GM23338 (cell line): ENCODE data around the gene PPM1F.

Experiments used
- CTCF ChIP-seq, 2 experiments: fragments of 200-600 bp in 1 of 2; sonication (generic) in 1 of 2; conservative IDR thresholded peaks; 2 replicates each; pipeline versions ENCODE4 v1.5.1 to v1.6.1; 2016 to 2017; ENCODE audit warnings: antibody characterized with exemption in 2 of 2, low read depth in 2 of 2, mild to moderate bottlenecking in 2 of 2, moderate library complexity in 1 of 2
- EZH2 ChIP-seq: fragments of 200-600 bp; sonication (generic); IDR thresholded peaks from one replicate; pipeline ENCODE4 v1.8.0; 2017; ENCODE audit warnings: antibody characterized with exemption, mild to moderate bottlenecking, low read depth; ENCODE audit not compliant: unreplicated experiment
- EZH2phosphoT487 ChIP-seq: fragments of 200-600 bp; sonication (generic); IDR thresholded peaks from one replicate; pipeline ENCODE4 v1.8.1; 2018; ENCODE audit warnings: antibody characterized with exemption; ENCODE audit not compliant: unreplicated experiment
- JUNB ChIP-seq: IDR thresholded peaks from one replicate; pipeline ENCODE4 v1.6.1; 2016; ENCODE audit warnings: antibody characterized with exemption; ENCODE audit not compliant: unreplicated experiment
- POLR2AphosphoS5 ChIP-seq: IDR thresholded peaks from 2 replicates; pipeline ENCODE4 v1.6.1; 2016; ENCODE audit warnings: antibody characterized with exemption, low read depth
- TF ChIP-seq, protein P1 (sequence below): IDR thresholded peaks from one replicate; pipeline ENCODE4 v1.6.1; 2018; ENCODE audit warnings: antibody characterized with exemption; ENCODE audit not compliant: unreplicated experiment

DNA sequence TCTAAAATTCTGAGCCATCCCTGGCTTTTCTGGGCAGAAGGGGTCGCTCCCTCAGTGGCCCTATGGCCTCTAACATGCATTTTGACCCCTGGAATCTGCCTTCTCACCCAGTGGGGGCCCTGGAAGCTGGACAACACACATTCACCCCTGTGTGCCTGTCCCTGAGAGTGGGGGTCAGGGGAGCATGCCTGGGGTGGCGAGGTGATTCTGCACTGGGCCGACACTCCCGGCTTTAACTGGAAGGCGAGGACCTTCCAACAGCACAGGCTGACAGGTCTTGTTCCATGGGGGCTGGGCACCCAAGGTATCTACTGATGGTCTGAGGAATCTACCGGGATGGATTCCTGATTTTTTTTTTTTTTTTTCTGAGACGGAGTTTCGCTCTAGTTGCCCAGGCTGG, 10.7 kb downstream of the PPM1F start:
- TF ChIP-seq CTCF (conservative IDR thresholded peaks at IDR 0.05; ENCODE audit: low read depth in 2 of 2): no peak
- TF ChIP-seq, protein P1, sequence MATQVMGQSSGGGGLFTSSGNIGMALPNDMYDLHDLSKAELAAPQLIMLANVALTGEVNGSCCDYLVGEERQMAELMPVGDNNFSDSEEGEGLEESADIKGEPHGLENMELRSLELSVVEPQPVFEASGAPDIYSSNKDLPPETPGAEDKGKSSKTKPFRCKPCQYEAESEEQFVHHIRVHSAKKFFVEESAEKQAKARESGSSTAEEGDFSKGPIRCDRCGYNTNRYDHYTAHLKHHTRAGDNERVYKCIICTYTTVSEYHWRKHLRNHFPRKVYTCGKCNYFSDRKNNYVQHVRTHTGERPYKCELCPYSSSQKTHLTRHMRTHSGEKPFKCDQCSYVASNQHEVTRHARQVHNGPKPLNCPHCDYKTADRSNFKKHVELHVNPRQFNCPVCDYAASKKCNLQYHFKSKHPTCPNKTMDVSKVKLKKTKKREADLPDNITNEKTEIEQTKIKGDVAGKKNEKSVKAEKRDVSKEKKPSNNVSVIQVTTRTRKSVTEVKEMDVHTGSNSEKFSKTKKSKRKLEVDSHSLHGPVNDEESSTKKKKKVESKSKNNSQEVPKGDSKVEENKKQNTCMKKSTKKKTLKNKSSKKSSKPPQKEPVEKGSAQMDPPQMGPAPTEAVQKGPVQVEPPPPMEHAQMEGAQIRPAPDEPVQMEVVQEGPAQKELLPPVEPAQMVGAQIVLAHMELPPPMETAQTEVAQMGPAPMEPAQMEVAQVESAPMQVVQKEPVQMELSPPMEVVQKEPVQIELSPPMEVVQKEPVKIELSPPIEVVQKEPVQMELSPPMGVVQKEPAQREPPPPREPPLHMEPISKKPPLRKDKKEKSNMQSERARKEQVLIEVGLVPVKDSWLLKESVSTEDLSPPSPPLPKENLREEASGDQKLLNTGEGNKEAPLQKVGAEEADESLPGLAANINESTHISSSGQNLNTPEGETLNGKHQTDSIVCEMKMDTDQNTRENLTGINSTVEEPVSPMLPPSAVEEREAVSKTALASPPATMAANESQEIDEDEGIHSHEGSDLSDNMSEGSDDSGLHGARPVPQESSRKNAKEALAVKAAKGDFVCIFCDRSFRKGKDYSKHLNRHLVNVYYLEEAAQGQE: no peak
- no peak for TF ChIP-seq EZH2phosphoT487
- no peak for TF ChIP-seq POLR2AphosphoS5
- no peak for TF ChIP-seq JUNB
- no peak for TF ChIP-seq EZH2
